SIG-M5 treated with dmso at 0.1 percent for 504 hours (cell line): ENCODE data around the gene PNMA8B.

Source experiments
- DNase-seq: peaks from one replicate; lab custom pipeline; 2025; ENCODE audit not compliant: unreplicated experiment; lab: John Stamatoyannopoulos, UW

PNMA8B gene

GRCh38 chr19:46460055-46460454 is 35.6 kb downstream of the PNMA8B start:
- no peak for DNase-seq

GRCh38 chr19:46456930-46457329 is 38.7 kb downstream of the PNMA8B start:
- no peak for DNase-seq

DNA sequence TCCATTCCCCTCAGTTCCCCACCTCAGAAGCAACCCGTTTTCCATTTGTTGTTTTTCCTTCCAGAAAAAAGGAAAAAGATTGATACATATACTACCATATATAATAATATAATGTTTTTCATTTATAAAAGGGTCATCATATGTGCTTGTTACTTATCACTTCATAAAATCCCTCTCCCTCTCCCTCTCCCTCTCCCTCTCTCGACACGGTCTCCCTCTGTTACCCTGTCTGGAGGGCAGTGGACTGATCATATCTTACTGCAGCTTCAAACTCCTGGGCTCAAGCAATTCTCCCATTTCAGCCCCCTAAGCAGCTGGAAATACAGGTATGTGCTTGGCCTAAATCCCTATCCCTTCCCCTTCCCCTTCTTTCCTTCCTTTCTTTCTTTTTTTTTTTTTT is 41.4 kb downstream of the PNMA8B start:
- DNase-seq, result no peak

GRCh38 chr19:46453661-46454060 is 42.0 kb downstream of the PNMA8B start:
- no peak for DNase-seq

GRCh38 chr19:46452186-46452585 is 43.5 kb downstream of the PNMA8B start:
- DNase-seq, result no peak

DNA sequence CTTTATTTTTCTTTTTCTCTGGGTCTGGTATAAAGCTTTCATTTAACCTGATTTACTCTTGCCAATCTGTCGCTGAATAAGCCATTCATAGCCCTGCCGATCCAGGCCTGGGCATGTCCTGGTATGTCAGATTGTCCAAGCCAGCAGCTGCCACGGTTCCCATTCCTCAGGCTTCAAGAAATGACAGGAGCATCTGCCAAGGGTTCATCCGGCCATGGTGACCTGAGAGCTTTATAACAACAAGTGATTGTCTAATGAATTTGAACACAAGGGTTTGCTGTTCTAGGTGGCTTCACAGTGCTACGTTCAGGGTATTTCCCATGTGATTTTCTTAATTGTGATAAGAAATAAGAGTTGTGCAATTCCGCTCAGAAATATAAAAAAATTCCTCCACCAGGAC is 44.3 kb downstream of the PNMA8B start:
- DNase-seq, result no peak

GRCh38 chr19:46450737-46451136 is 44.9 kb downstream of the PNMA8B start:
- DNase-seq, result no peak

DNA sequence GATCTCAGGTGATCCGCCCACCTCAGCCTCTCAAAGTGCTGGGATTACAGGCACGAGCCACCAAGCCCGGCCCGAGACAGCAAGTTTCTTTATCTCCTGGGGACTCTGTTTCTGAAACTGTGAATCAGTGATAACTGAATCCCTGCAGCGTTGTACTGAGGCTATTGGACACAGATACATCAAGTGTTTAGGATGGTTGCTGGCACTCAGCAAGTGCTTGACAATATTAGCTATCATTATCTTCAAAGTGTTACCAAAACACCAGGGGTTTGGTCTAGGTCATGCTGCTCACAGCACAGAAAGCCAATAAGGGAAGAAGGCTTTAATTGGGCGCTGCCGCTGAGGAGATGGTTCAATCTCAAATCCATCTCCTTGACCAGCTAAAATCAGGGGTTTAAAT is 46.4 kb downstream of the PNMA8B start:
- no peak for DNase-seq

GRCh38 chr19:46448601-46449000 is 47.1 kb downstream of the PNMA8B start:
- DNase-seq, result no peak

GRCh38 chr19:46447824-46448223 is 47.8 kb downstream of the PNMA8B start:
- DNase-seq, result no peak

DNA sequence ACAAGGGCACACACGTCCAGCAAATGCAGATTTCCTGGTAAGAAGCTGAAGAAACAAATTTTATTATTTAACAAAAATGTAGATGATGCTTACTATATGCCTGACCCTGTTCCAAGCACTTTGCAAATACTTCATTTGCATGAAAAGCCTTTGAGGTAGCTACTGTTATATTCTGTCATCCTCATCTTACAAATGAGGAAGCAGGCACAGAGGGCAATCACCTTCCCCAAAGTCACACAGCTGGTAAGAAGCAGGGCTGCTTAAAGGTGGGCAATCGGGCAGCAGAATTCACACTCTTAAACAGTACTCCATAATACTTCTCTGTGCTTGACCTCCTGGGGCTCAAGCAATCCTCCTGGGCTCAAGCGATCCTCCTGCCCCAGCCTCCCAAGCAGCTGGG is 48.7 kb downstream of the PNMA8B start:
- DNase-seq, result no peak

DNA sequence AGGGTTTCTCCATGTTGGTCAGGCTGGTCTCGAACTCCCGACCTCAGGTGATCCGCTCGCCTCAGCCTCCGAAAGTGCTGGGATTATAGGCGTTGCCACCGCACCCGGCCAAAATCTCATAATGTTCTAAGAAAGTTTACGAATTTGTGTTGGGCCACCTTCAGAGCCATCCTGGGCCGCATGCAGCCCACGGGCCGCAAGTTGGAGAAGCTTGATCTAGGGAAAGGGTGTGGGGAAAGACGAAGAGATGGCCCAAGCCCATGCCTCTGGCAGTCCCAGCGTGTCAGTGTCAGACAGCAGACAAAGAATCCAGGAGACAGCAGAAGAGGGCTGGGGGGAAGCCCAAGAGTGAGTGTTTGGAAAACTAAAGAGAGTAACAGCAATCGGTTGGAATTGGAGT is 49.6 kb downstream of the PNMA8B start:
- no peak for DNase-seq

GRCh38 chr19:46442808-46443450 is 52.7 kb downstream of the PNMA8B start:
- DNase-seq, result no peak

DNA sequence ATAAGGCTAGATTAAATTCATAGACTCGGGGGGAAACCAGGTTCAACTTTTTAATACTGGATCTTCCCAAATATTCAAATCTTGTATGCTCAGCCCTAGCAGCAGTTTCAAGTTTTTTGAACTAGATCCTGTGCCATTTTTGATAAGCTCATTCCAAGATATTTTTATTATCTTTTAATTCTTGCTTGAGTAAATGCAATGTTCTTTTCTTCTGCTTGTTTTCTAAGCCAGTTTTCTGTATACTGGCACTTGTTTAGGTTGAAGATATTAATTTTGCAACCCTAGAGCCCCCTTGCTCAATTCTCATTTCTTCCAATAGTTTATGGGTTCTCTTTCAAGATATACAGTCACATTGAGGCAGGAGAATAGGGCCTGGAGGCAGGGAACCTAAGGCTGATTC is 53.8 kb downstream of the PNMA8B start:
- DNase-seq, result no peak
